MM.1S (cell line): Measurements from ENCODE around the gene PPP1R11.

Source experiments
- DNase-seq: peaks from one replicate; pipeline ENCODE4 v3.0.0-alpha.2; 2015
- H2AFZ ChIP-seq: fragments of 300-600 bp; sonication (generic); 2 replicates; pipeline ENCODE4 v1.6.0; 2016; ENCODE audit warnings: antibody characterized with exemption, low read length
- H3F3A ChIP-seq: fragments of 300-600 bp; sonication (generic); 2 replicates; pipeline ENCODE4 v1.6.1; 2016; ENCODE audit warnings: mild to moderate bottlenecking, antibody characterized with exemption, low read length, moderate library complexity, mixed read lengths; ENCODE audit not compliant: insufficient read depth
- H3K27ac ChIP-seq: fragments of 300-600 bp; sonication (generic); 2 replicates; pipeline ENCODE4 v1.5.1; 2016; ENCODE audit warnings: mild to moderate bottlenecking, low read length
- H3K27me3 ChIP-seq: fragments of 300-600 bp; sonication (generic); replicated peaks from 2 replicates; pipeline ENCODE4 v1.6.0; 2016; ENCODE audit warnings: low read length; ENCODE audit not compliant: insufficient read depth
- H3K36me3 ChIP-seq: fragments of 300-600 bp; sonication (generic); replicated peaks from 2 replicates; pipeline ENCODE4 v1.6.1; 2016; ENCODE audit warnings: mild to moderate bottlenecking, low read length, mixed read lengths; ENCODE audit not compliant: insufficient read depth
- H3K4me1 ChIP-seq: fragments of 300-600 bp; sonication (generic); 2 replicates; pipeline ENCODE4 v1.6.1; 2016; ENCODE audit warnings: low read length, mixed read lengths
- H3K4me2 ChIP-seq: fragments of 300-600 bp; sonication (generic); 2 replicates; pipeline ENCODE4 v1.6.0; 2016; ENCODE audit warnings: low read depth, low read length
- H3K4me3 ChIP-seq: fragments of 300-600 bp; sonication (generic); 2 replicates; pipeline ENCODE4 v1.5.1; 2016; ENCODE audit warnings: low read length, mixed read lengths
- H3K79me2 ChIP-seq: fragments of 300-600 bp; sonication (generic); 2 replicates; pipeline ENCODE4 v1.6.1; 2016; ENCODE audit warnings: mixed run types, low read length, mixed read lengths
- H3K9ac ChIP-seq: fragments of 300-600 bp; sonication (generic); 2 replicates; pipeline ENCODE4 v1.6.1; 2016; ENCODE audit warnings: low read length, mixed read lengths
- H3K9me2 ChIP-seq: fragments of 300-600 bp; sonication (generic); replicated peaks from 2 replicates; pipeline ENCODE4 v1.6.1; 2016; ENCODE audit warnings: mild to moderate bottlenecking, low read length, mixed read lengths; ENCODE audit not compliant: insufficient read depth
- H3K9me3 ChIP-seq: fragments of 300-600 bp; sonication (generic); replicated peaks from 2 replicates; pipeline ENCODE4 v1.6.1; 2016; ENCODE audit warnings: mild to moderate bottlenecking, low read length, mixed read lengths; ENCODE audit not compliant: insufficient read depth
- H4K20me1 ChIP-seq: fragments of 300-600 bp; sonication (generic); 2 replicates; pipeline ENCODE4 v1.6.1; 2016; ENCODE audit warnings: mild to moderate bottlenecking, low read length, moderate library complexity, mixed read lengths; ENCODE audit not compliant: insufficient read depth
- CTCF ChIP-seq: fragments of 300-600 bp; sonication (generic); IDR thresholded peaks from 2 replicates; pipeline ENCODE4 v1.5.1; 2016; ENCODE audit warnings: antibody characterized with exemption, low read length, mixed read lengths
- EZH2 ChIP-seq: fragments of 300-600 bp; sonication (generic); optimal IDR thresholded peaks from 2 replicates; pipeline ENCODE3; 2017; ENCODE audit warnings: low read depth, mild to moderate bottlenecking, antibody characterized with exemption, low read length, mixed read lengths
- EZH2phosphoT487 ChIP-seq: fragments of 300-600 bp; sonication (generic); IDR thresholded peaks from 2 replicates; pipeline ENCODE4 v1.6.1; 2018; ENCODE audit warnings: antibody characterized with exemption, low read length

PPP1R11 gene

GRCh38 chr6:30071081-30071818, 4.3 kb downstream of the PPP1R11 start:
- H3K27me3 ChIP-seq = peaks cover 16% of the 10 kb centered on the region
- TF ChIP-seq CTCF = no peak
- H3K36me3 ChIP-seq = no peaks in the 10 kb centered on the region
- H3K9me2 ChIP-seq = no peaks in the 10 kb centered on the region
- H3F3A ChIP-seq = peaks cover 5% of the 10 kb centered on the region
- H4K20me1 ChIP-seq = no peaks in the 10 kb centered on the region
- DNase-seq = no peak
- H3K27ac ChIP-seq = no peak overlapping the region
- no peaks in the 10 kb centered on the region for H3K9me3 ChIP-seq
- H3K4me1 ChIP-seq = peaks cover 4% of the 10 kb centered on the region; the same call in 1 of the 2 replicates
- H3K4me3 ChIP-seq = no peak overlapping the region
- H3K9ac ChIP-seq = no peak overlapping the region
- H3K79me2 ChIP-seq = peaks cover 13% of the 10 kb centered on the region
- no peak overlapping the region for H3K4me2 ChIP-seq
- H2AFZ ChIP-seq = no peak overlapping the region

- Histone ChIP-seq H3K9ac (no peak overlapping the region), H3K4me1 (peaks cover 4% of the 10 kb centered on the region; the same call in 1 of the 2 replicates), H3K4me2 (no peak overlapping the region), H2AFZ (no peak overlapping the region), H4K20me1 (no peaks in the 10 kb centered on the region), H3K36me3 (no peaks in the 10 kb centered on the region), H3K9me3 (no peaks in the 10 kb centered on the region), H3K27ac (no peak overlapping the region), H3K27me3 (peaks cover 22% of the 10 kb centered on the region), H3K4me3 (no peak overlapping the region), H3K79me2 (peaks cover 13% of the 10 kb centered on the region), H3F3A (no peaks in the 10 kb centered on the region), H3K9me2 (no peaks in the 10 kb centered on the region)
- TF ChIP-seq EZH2phosphoT487 (no peak), EZH2 (no peak), CTCF (no peak)
- no peak for DNase-seq
Measured at GRCh38 chr6:30071858-30072257, 4.9 kb downstream of the PPP1R11 start.

GRCh38 chr6:30073489-30074235, 6.7 kb downstream of the PPP1R11 start:
- Histone ChIP-seq H3K4me3 (no peak overlapping the region), H4K20me1 (no peaks in the 10 kb centered on the region), H3K9ac (no peak overlapping the region), H3K4me1 (no peaks in the 10 kb centered on the region), H3K79me2 (no peaks in the 10 kb centered on the region), H3K4me2 (no peak overlapping the region), H3K27ac (no peak overlapping the region), H3K36me3 (no peaks in the 10 kb centered on the region), H2AFZ (no peak overlapping the region), H3K9me3 (no peaks in the 10 kb centered on the region), H3K9me2 (no peaks in the 10 kb centered on the region), H3K27me3 (peaks cover 40% of the 10 kb centered on the region), H3F3A (no peaks in the 10 kb centered on the region)
- no peak for DNase-seq
- TF ChIP-seq EZH2 (no peak), CTCF (no peak), EZH2phosphoT487 (no peak)
